NOMO-1 (cell line): ENCODE data around the gene CES3.
"Not testable (repeated sequence)": the region's sequence is repeated elsewhere in the genome, so short reads cannot be mapped to it uniquely, and the experiment has no call there.

Experiments used
- DNase-seq, 2 experiments: peaks; one replicate each; lab custom pipeline; 2025; ENCODE audit not compliant: unreplicated experiment in 2 of 2; lab: John Stamatoyannopoulos, UW

CES3 gene

DNA sequence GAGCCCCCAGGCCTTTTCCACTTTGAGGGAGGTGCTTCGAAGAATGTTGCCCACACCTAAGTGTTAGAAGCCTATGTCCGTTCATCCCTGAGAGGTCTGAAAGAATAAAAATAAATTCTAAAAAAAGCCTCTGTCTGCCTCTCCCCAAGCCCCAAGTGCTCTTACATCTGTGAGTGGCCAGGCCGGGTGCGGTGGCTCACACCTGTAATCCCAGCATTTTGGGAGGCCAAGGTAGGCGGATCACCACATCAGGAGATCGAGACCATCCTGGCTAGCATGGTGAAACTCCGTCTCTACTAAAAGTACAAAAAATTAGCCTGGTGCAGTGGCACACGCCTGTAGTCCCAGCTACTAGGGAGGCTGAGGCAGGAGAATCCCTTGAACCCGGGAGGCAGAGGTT is 16.1 kb upstream of the CES3 start:
- DNase-seq = not testable (repeated sequence)

- no peak for DNase-seq
These were observed 15.1 kb upstream of the CES3 start for GRCh38 chr16:66945939-66946338.

GRCh38 chr16:66946541-66946940 is 14.5 kb upstream of the CES3 start:
- no peak for DNase-seq

DNA sequence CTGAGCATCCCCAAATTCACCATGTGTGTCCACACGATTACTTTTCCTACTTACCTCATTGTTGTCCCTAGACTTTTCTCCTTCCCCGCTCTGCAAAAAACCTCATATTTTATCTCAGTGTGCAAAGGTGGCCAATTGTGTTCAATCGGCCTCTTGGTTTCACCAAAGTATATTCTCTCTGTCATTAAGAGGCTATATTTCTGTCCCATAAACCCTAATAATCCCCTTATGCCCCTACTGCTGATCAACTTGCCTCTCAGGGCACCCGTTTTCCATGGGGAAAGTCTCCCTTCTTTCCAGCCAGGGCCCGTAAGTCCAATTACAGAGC is 14.1 kb upstream of the CES3 start:
- no peak for DNase-seq

DNA sequence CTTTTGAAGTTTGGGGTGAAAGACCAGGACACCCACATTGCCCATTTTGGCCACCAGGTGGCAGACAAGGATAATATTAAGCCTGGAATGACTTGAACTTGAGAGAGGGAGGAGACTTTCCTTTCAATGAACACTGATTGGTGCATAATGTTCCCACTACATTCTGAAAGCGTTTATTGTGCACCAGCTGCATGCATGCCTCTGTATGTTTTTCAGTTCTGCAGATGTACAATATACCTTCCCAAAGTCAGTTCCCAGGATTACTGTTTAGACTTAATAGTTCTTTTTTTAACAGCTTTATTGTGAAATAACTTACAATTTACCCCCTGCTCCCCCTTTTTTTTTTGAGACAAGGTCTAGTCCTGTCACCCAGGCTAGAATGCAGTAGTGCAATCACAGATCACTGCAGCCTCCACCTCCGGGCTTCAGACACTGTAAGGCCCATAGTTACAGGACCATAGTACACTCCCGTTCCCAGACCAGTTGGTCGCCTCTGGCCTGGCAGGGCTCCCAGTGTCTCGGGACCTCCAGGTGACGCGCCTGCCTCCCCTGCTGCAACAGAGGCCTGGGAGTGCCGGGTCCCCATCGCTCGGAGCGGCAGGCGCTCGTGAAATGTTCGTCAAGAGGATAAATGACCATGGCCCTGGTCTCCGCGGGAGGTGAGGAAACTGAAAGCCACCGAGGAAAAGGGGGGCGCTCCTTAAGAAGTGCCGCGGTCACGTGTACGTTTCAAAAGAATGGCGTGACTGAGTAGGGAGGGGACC is 13.6 kb upstream of the CES3 start:
- DNase-seq = peak; percentile 47 to 82

DNA sequence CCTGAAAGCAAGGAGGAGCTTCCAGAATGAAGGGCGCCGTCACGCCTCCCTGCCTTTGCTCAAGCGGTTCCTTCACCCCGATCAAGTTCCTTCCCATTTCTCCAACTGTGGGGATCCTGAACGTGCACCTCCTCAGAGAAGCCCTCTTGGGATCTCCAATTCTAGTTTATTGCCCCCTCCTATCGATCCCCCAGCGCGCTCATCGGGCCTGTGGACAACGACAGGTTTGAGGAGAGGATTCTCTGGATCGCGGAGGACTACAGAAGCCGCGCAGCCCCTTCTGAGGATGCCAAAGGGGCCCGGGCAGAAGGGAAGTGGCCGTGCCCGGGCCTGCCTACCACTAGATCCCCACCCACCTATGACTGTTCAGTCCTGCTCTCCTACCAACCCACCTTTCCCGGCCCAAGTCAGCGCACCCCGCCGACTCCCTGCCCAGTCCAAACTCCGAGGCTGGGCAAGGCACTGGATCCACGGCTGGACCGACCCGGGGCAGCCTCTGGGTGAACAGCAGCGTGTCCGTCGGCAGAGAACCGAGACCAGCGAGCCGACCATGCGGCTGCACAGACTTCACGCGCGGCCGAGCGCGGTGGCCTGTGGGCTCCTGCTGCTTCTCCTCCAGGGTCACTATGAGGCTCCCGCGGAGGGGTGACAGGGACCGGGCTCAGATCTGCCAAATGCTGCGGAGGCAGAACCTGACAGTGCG is 12.8 kb upstream of the CES3 start:
- no peak for DNase-seq

DNA sequence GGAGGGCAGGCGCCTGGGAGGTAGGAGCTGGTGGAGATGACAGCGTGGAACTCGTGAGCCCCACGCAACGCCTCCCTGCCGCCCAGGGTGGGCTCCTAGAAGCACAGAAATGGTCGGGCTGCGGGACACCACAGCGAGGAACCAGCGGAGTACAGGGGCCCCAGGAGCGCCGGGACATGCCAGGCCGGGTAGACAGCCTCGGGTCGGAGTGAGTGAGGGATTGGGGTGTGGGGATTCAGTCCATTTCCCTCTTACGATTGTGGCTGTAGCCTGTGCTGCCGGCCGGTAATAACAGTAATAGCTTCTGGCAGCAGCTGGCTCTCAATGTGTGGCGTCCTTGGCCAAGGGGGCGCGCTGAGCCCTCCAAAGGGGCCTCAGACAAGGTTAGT is 12.2 kb upstream of the CES3 start:
- no peak for DNase-seq

DNA sequence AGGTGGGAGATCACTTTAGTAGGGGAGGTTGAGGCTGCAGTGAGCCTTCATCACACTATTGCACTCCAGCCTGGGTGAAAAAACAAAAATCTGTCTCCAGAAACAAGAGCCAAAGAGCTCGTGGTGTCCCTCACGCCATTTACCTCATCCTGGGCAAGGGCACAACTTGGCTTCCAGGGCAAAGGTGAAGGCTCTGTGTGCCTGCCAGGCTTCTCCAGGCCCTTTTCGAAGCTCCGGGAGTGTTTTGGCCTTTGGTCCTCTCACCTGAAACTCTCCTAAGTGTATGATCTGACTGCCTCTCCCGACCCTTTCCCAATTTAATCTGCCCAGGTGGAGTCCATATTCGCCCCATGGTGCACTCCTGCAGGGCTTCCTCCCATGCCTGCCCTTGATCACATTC is 11.6 kb upstream of the CES3 start:
- no peak for DNase-seq

DNA sequence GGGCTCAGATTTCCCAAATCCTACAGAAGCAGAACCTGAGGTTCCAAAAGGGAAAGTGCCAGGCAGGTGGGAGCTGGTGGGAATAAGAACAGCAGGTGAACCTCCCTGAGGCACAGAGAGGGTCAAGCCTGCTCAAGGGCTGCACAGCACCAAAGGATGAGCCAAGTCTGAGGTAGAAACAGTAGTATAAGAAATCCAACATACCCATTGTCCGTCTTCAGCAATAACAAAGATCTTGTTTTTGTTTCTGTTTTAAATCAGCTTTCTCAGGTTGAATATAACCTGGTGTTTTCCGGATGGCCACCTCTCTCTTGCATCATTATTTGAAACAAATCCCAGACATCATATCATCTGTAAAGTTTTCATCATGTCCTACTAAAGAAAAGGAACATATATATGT is 10.6 kb upstream of the CES3 start:
- DNase-seq = no peak

- no peak for DNase-seq
These were observed 9.9 kb upstream of the CES3 start for GRCh38 chr16:66950971-66951790.

DNA sequence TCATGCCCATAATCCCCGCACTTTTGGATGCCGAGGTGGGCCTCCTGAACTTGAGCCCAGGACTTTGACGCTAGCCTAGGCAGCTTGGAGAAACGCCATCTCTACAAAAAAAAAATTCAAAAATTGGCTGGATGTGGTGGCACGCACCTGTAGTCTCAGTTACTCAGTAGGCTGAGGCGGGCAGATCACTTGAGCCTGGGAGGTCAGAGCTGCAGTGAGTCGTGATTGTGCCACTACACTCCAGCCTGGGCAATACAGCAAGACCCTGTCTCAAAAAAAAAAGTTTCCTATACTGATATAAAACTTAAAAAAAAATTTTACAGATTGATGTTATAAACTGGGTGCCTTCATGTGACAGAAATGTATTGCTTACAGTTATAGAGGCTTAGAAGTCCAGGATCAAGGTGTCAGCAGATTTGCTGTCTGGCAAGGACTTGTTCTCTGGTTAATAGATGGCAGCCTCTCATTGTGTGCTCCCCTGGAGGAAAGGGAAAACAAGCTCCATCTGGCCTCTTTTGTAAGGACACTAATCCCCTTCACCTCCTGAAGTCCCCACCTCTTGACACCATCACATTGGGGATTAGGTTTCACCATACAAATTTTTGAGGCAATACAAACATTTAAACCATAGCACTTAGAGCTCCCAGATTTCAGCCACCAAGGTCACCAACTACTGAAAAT is 8.5 kb upstream of the CES3 start:
- DNase-seq = no peak

DNA sequence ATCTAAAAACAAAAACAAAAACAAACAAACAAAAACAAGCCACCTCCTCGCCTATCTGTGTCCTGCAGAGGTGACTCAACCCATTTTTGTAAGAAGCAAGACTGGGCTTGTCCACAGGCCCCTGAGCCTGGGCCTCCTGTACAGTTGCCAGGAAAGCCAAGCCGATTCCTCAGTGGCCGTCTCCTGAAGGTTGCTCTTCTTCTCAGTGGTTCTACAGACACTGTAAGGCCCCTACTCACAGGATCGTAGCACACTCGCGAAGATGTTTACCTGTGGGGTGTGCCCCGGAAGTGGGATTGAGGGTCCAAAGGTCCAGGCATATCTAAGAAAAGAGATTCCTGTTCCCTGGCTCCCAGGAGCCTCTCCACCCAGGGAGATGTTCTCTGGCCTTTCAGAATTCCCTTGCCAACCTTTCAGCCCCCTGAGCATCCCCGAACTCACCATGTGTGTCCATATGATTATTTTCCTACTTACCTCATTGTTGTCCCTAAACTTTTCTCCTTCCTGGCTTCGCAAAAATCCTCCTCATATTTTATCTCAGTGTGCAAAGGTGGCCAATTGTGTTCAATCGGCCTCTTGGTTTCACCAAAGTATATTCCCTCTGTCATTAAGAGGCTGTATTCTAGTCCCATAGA is 7.5 kb upstream of the CES3 start:
- DNase-seq = no peak

- peak; percentile 47 to 67 for DNase-seq
These were observed 6.9 kb upstream of the CES3 start for GRCh38 chr16:66954097-66954659.

DNA sequence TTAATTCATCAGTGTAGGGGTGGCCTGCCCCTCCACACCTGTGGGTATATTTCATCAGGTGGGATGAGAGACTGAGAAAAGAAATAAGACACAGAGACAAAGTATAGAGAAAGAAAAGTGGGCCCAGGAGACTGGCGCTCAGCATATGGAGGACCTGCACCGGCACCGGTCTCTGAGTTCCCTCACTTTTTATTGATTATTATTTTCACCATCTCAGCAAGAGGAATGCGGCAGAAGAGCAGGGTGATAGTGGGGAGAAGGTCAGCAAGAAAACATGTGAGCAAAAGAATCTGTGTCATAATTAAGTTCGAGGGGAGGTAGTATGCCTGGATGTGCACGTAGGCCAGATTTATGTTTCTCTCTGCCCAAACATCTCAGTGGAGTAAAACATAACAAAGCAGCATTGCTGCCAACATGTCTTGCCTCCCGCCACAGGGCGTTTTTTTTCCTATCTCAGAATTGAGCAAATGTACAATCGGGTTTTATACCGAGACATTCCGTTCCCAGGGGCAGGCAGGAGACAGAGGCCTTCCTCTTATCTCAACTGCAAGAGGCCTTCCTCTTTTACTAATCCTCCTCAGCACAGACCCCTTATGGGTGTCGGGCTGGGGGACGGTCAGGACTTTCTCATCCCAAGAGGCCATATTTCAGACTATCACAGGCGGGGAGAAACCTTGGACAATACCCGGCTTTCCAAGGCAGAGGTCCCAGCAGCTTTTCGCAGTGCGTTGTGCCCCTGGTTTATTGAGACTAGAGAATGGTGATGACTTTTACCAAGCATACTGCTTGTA is 5.5 kb upstream of the CES3 start:
- not testable (repeated sequence) for DNase-seq

DNA sequence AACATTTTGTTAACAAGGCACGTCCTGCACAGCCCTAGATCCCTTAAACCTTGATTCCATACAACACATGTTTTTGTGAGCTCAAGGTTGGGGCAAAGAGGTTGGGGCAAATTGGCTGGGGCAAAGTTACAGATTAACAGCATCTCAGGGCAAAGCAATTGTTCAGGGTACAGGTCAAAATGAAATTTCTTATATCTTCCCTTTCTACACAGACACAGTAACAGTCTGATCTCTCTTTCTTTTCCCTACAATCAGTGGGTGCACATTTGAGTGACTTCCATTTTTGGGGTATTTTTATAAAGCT is 5.0 kb upstream of the CES3 start:
- not testable (repeated sequence) for DNase-seq

DNA sequence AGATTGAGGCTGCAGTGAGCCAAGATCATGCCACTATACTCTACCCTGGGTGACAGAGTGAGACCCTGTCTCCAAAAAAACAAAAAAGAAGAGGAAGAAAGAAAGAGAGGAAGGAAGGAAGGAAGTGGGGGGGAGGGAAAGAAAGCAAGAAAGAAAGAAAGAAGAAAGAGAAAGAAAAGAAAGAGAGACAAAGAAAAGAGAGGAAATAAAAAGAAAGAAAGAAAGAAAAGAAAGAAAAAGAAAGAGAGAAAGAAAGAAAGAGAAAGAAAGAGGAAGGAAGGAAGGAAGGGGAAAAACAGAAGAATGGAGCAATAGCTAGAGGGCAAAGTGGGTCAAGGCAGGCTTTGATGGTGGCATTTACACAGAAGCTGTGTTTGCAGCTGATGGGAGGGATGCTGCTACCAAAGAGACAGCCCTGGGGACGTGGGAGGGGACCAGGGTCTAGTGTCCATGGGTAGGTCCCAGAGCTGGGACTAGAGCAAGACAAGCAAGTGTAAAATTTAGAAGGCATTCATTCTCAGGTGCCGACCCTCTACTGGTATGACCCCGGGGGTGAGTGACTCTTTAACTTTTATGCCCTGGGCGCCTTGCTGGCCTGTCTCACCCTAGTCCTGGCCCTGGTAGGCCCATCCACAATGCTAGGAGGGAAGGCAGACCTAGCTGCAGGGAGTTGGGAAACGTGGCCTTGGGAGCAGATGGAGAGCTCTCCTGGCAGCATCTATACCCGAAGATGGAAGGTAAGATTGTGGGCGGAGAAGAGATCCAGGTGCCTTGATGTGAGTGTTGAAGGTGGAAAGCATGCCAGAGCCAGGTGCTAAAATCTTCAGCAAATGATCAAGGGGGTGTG is 2.0 kb upstream of the CES3 start:
- no peak for DNase-seq

GRCh38 chr16:66959704-66960161 is 1.3 kb upstream of the CES3 start:
- DNase-seq = peak; percentile 42 to 45

DNA sequence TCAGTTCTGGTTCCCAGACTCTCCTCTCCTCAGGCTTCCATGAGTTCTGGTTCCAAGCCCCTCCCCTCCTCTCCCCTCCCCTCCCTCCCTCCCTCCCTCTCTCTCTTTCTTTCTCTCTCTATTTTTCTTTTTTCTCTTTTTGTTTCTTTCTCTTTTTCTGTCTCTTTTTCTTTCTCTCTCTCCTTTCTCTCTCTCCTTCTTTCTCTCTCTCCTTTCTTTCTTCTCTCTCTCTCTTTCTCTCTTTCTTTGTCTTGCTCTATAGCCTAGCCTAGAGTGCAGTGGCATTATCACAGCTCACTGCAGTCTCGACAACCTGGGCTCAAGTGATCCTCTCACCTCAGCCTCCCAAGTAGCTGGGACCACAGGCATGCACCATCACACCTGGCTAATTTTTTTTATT is 796 bp upstream of the CES3 start:
- no peak for DNase-seq

DNA sequence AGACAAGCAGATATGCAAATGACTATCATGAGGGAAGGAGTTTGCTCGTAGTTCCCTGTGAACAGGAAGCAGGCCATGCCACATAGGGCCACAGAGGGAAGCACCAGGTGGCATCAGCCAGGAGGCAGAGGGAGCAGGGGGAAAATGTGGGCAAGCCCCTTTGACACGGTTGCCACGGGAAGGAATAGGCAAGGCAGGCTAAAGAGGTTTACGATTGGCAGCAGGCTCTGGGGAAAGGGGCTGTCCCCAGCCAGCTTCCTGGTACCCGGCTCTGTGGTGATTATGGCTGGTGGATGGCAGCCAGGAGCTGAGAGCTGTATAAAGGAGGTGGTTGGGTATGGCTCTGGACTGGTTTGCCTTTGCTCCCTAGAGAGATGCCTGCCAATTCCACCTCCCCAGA is 848 bp downstream of the CES3 start:
- no peak for DNase-seq
